Raji (cell line): ENCODE data around the gene CLDN7.
A peak's percentile ranks its signal among the peaks of the same experiment; 100 is the strongest.

Experiments
- POLR2A ChIP-seq: IDR thresholded peaks from 2 replicates; pipeline ENCODE4 v1.6.1; 2011; ENCODE audit warnings: low read depth, low read length, control low read depth; ENCODE audit not compliant: insufficient read depth

The CLDN7 gene, protein sequence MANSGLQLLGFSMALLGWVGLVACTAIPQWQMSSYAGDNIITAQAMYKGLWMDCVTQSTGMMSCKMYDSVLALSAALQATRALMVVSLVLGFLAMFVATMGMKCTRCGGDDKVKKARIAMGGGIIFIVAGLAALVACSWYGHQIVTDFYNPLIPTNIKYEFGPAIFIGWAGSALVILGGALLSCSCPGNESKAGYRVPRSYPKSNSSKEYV

DNA sequence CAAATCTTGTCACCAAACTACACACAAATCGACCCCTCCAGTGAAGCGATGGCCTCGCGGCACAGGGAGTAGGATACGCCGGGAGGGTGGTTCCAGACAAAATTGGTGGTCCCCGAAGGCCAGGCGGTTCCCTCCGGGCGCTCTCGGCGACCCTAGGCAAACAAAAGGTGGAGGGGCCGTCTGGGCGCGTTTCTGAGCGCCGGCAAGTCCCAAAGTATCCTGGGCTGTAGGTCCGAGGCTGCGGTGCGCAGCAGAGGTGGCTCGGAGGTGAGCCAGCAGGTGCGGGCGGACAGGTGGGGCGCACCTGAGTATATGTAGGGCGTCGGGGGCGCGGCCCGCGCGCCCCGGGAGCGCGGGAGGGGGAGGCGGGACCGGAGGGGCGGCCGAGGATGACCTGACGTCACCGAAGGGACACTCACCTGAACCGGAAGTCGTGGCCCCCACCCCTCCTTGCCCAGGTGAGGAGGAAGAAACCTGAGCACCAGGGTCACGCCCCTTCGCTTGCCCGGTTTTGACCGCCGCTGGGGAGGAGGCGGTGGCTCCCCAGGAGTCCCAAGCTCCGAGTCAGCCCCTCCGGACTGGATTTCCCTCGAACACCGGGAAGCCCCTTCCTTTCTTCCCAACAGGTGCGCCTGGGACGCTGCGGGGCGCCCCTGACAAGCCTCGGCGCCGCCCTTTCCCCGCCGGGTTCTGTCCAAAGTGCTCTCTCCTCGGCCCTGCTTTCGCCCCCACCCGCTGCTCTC, at the start of gene CLDN7:
Gene CLDN7 (minus strand): TSS at position 287 of the 743 bp plus-strand sequence. CDS start 435 bp downstream, outside the sequence.
- no peak for TF ChIP-seq POLR2A

DNA sequence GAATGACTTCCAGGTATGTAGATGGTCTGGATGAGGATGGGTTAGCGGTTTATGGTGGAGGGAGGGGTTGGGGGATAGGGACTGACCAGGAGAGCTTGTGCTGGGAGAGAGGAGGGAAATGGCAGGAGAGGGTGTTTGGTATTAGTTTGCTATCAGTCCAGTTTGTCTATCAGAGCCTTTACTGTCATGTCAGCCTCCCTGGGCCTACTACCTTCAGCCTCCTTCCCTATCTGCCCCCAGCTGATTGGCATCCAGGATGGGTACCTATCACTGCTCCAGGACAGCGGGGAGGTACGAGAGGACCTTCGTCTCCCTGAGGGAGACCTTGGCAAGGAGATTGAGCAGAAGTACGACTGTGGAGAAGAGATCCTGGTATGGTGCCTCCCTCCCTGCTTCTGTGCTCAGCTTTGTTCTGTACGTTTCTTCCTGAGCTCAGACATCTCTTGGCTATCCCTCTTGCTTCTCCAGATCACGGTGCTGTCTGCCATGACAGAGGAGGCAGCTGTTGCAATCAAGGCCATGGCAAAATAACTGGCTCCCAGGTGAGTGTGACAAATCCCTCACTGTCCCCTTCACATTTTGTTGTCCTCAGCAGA, 48.9 kb upstream of the CLDN7 start:
- no peak for TF ChIP-seq POLR2A

DNA sequence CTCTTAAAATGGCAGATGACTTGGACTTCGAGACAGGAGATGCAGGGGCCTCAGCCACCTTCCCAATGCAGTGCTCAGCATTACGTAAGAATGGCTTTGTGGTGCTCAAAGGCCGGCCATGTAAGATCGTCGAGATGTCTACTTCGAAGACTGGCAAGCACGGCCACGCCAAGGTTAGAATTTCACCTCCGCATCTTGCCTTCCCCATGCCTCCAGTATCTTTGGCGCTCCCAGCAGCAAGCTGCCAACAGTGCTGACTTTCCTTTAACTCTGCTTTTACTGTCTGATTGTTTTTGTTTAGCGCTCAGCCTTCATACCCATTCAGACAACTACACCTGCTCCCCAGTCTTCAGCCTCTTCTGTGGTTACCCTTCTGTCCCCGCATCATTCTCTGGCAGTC, 47.4 kb upstream of the CLDN7 start:
- no peak for TF ChIP-seq POLR2A

DNA sequence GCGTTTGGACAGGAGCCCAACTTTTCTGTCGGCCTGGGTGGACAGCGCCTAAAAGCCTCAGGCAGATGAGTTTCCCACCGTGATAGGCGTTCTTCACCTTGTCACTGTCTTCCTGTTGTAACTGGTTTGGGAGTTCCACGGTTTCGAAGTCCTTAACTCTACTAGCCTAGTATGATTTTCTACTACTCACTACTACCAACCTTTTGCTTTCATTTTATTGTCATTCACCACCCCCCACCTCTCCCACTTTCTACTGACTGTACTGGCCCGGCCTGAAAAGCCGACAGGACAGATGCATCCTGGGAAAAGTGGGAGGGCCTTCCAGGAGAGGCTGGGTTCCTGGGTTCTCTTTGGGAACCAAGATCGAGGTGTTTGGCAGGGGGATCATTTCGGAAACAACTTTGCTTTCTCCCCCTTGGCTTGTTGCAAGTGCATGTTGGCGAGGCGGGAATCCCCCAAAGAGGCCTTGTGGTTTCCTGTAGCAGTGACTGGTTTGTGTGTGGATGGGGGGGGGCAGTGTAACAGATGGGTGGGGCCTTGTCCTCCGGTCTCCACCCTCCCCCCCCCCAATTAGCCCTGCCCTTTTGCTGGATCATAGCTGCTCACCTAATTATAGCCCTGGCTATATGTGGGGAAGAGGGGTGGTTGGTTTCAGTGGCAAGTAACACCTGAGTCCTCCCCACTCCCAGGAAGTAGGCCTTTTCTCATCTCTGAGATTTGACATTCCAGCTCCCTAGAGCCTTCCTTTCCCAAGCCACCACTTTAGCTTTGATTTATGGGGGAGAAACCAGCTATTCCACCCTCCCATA, 46.6 kb upstream of the CLDN7 start:
- peak; percentile 58 for TF ChIP-seq POLR2A

DNA sequence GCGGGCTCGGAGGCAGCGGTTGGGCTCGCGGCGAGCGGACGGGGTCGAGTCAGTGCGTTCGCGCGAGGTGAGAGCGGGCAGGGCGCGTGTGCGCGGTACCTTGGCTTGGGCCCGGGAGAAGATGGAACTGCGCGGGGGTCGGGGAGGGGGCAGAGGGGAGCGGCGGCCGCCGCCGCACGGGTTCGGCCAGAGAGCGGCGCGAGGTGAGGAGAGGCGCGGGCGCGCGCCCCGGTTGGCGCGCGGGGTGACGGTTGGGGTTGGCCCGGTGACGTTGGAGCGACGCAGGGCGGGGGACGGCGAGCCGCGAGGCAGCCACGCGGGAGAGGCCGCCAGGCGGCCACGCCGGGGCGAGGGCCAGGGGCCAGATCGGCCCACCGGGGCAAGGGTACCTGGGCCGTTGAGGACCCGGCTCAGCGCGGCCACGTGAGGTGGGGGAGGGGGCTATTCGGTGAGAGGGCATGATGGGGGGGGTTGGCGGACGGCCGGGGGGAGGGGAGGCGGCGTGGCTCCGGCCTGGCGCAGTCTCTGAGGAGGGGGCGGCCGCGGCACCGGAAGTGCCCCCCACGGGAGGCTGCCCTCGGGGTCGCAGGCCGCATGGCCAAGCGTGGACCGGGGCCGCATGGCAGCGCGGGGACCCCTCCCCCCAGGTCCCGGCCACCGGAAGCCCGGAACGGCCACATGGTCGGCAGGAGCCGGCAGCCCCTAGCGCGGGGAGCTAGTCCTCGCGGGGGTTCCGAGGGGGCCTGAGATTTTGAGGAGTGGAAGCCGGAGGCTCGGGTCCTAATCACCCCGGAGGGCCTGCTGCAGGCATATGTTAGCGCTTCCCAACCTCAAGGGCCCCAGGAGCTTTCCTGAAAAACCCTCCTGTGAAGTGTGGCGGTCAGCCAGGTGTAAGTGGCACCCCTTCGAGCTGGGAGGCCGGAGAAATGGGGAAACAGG, 45.7 kb upstream of the CLDN7 start:
- TF ChIP-seq POLR2A, result peak; percentile 13

DNA sequence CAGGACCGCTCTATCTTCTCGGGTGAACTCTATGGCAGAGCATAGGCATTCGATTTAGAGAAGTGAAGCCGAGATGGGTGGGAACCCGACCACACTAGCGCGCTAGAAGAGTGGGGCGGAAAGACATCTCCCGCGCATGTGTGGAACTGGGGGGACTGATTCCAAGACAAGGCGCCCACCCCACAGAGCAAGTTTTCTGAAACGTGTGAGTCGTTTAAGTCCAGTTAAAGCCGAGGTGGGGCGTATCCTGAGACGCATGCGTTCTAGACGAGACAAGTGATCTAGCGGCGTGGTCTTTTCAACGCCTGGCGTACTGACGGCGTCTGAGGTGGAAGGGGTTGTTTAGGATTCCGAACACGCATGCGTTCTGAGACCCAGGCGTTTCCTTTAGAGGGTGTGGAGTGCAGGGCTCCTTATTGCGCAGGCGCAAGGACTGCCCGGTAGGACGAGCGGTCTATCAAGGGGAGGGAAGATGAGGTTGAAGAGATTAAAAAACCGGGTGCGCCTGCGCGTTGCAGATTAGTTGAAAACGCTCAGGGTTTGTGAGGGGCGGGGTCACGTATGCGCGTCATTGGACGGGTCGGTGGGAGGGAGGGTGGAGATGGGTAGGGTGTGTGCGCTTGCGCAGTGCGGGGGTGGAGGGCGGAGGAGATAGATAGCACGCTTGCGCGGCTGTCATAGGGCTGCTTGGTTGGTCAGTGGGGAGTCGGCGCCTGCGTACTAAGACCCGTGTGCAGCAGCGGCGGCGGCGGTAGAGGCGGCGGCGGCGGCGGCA, 44.8 kb upstream of the CLDN7 start, which contains the start of gene EIF5A:
Gene EIF5A (plus strand): TSS at position 718 of the 775 bp plus-strand sequence. CDS start 2,008 bp downstream, outside the sequence.
- TF ChIP-seq POLR2A, result peak; percentile 84

DNA sequence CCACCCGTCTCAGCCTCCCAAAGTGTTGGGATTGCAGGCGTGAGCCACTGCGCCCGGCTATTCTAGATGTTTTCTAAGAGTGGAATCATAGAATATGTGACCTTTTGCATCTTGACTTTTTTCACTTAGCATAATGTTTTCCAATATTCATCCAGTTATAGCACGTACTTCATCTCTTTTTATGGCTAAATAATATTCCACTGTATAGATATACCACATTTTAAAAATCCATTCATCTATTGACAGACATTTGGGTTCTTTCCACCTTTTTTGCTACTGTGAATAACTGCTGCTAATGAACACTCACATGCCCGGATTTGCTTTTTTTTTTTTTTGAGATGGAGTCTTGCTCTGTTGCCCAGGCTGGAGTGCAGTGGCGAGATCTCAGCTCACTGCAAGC, 41.9 kb upstream of the CLDN7 start:
- no peak for TF ChIP-seq POLR2A

DNA sequence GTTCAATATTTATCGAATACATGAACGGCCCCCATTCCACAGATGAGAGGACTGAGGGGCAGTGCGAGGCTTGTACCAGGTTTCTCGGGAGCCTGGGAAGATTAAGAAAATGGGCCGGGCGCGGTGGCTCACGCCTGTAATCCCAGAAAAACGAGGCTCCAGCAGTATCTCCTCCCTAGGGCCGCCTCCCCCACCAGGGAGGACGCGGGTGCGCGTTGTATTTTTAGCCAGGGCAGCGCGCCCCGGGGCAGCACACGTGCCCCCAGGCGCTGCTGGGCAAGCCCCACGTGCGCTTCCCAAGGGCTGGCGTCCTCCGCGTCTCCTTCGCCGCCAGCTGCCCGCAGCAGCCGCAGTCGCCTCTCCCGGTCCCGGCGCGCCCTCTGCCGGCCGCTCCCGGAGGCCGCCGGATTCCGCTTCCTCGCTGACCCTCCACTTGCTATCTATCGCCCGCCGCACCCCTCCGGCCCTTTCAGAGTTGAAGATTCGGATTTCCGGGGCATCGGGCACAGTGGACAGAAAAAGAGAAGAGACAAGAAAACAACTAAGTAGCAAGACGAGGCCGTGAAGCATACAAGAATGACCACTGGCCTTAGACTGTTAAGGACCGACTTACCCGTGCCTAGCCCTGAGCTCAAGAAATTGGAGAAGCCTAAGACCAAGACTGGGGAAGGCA, 34.0 kb upstream of the CLDN7 start:
- no peak for TF ChIP-seq POLR2A

DNA sequence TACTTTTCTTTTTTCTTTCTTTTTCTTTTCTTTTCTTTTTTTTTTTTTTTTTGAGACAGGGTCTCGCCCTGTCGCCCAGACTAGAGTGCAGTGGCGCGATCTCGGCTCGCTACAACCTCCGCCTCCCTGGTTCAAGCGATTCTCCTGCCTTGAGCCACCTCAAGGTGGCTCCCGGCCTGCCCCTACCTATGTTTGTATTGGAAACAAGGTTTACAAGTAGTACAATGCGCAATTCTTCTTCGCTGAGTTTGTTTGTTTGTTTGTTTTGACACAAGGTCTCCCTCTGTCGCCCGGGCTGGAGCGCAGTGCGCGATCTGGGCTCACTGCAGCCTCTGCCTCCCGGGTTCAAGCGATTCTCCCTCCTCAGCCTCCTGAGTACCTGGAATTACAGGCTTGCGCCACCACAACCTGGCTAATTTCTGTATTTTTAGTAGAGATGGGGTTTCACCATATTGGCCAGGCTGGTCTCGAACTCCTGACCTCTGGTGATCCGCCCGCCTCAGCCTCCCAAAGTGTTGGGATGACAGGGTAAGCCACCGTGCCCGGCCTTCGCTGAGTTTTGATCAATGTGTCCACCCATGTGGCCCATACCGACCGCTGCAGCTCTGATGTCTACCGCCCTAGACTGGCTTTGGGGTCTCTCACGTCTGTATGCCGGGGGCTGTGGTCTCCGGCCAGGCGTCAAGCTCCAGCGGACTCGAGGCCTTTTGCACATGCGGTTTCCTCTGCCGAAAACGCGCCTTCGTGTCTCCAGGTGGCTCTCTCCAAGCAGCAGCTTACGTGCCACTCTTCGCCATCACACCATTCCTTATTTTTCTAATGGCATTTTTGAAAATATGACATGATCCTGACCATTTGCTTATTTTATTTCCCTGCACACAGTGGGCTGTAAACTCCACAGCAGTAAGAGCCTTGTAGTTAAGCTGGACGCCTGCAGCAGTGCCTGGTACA, 33.2 kb upstream of the CLDN7 start:
- TF ChIP-seq POLR2A, result no peak

DNA sequence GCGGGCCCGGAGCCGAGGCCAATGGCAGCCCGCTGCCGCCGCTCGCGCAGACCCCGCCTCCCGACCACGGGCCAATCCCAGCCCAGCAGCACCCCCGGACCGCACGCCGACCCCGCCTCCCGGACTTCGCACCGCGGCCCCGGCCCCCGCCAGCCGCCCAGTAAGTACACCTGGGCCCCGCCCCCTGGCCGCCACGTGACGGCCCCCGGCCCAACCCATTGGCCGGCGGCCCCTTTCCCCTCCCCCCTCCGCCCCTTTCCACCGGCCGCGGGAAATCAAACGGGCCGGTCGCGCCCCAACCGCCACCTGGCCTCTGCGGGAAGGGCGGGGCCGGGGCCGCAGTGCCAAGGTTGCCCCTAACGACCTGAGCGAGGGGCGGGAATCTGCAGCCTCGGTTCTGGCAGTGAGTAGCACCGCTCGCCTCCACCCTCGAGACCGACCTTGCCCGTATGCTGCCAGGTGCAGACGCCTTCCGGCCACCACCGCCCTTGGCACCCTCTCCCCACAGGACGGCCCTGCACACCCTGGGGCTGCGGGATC, 32.4 kb upstream of the CLDN7 start, which contains the start of gene YBX2:
Gene YBX2 (minus strand): TSS at position 26 of the 540 bp plus-strand sequence. CDS start 139 bp downstream, outside the sequence.
- no peak for TF ChIP-seq POLR2A

DNA sequence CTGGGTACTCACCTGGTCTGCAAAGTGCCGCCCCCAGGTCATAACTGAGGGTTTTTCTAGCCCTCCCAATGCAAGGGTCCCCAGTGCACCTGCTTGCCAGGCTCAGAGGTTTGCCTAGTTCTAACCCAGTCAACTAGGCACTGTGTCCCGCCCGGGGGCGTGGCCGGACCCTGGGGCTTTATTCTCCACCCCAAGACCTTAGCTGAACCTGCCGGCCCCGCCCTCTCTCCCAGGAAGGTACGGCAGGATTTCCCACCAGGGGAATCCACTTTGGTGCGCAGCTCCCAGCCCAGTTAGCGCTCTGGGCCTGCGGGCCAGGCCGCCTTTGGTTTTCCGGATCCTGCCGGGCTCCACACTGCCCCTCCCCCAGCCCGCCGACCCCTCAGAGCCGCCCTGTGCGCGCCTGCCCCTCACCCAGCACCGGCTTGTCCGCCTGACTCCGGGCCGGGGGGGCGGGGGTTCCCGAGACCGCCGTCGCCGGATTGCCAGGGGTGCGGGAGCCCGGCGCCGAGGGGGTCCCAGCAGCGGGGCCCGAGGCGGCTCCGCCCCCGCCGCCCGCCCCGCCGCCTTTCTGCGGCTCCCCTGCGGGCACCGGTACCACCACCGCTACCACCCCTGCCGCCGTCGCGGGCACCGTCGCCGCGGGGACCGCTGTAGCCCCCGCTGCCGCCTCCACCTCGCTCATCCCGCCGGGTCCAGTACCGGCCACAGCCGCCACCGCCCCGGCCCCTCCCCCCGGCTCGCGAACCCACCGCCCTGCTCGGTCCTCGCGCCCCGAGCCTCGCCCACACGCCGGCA, 31.7 kb upstream of the CLDN7 start:
- TF ChIP-seq POLR2A, result no peak
